Spleen (tissue), 13 donors: Measurements from ENCODE around the gene EGFR. TPM values are rescaled to one million over a fixed set of nuclear protein-coding genes. Genes with fewer than 3 reads are reported as not detected.

Experiments used
- DNase-seq: peaks from one replicate; pipeline ENCODE4 v3.0.0-alpha.2; 2020
- H3K27ac ChIP-seq, 8 donors: fragments of 200-600 bp; sonication (generic) in 7 of 8; 1 replicate in 4 of 8; 2 replicates in 4 of 8; pipeline versions ENCODE4 v1.5.0 to v1.8.0; 2016 to 2021; ENCODE audit warnings: inconsistent platforms in 4 of 8, mild to moderate bottlenecking in 4 of 8, moderate library complexity in 1 of 8
- H3K27me3 ChIP-seq, 7 donors: fragments of 200-600 bp; sonication (generic) in 6 of 7; replicated peaks in 1 of 7; 1 replicate in 4 of 7; 2 replicates in 3 of 7; pipeline versions ENCODE4 v1.5.0 to v1.8.0; 2016 to 2021; ENCODE audit warnings: inconsistent platforms in 3 of 7, mild to moderate bottlenecking in 1 of 7
- H3K36me3 ChIP-seq, 6 donors: fragments of 200-600 bp; sonication (generic) in 5 of 6; 1 replicate in 4 of 6; 2 replicates in 2 of 6; pipeline versions ENCODE4 v1.5.0 to v1.8.0; 2016 to 2021; ENCODE audit warnings: inconsistent platforms in 2 of 6
- H3K4me1 ChIP-seq, 6 donors: fragments of 200-600 bp; sonication (generic) in 5 of 6; 1 replicate in 3 of 6; 2 replicates in 3 of 6; pipeline versions ENCODE4 v1.5.0 to v1.8.0; 2016 to 2021; ENCODE audit warnings: inconsistent platforms in 3 of 6
- H3K4me3 ChIP-seq, 8 donors: fragments of 200-600 bp; sonication (generic) in 7 of 8; 1 replicate in 4 of 8; 2 replicates in 4 of 8; pipeline versions ENCODE4 v1.5.0 to v1.8.0; 2016 to 2021; ENCODE audit warnings: inconsistent platforms in 4 of 8, mild to moderate bottlenecking in 4 of 8, moderate library complexity in 2 of 8
- H3K9me3 ChIP-seq, 8 donors: fragments of 200-600 bp; sonication (generic) in 7 of 8; 1 replicate in 4 of 8; 2 replicates in 4 of 8; pipeline versions ENCODE4 v1.5.0 to v1.8.0; 2016 to 2021; ENCODE audit warnings: inconsistent platforms in 4 of 8
- POLR2A ChIP-seq, 3 donors: fragments of 450-650 bp; IDR thresholded peaks; one replicate each; pipeline ENCODE4 v1.5.1; 2017; ENCODE audit warnings: antibody characterized with exemption in 3 of 3, mild to moderate bottlenecking in 1 of 3
- POLR2AphosphoS5 ChIP-seq, 3 donors: sonication (generic); formaldehyde crosslinking; IDR thresholded peaks; one replicate each; pipeline ENCODE4 v1.5.1; 2017; ENCODE audit warnings: antibody characterized with exemption in 3 of 3
- WGBS, 5 donors: extraction: QIAGEN DNeasy Blood & Tissue Kit in 3 of 5; methylation state at CpG; one replicate each; pipeline versions ENCODE4 v1.1.5 to v1.1.7; 2013 to 2018; 5-methylcytosine and 5-hydroxymethylcytosine counted together
- intact Hi-C: fragments of 100-400 bp; cut with DNase I; formaldehyde crosslinking; loops from one replicate; pipeline ENCODE4 v1.15.0; 2023; ENCODE audit warnings: low total_unique reads
- long read RNA-seq, 2 donors: transcript quantifications; one replicate each; lab custom pipeline, GENCODE V29; 2026
- polyA plus RNA-seq, 3 donors: library from polyadenylated mRNA; stranded (reverse); fragments of 200-250 nt; gene quantifications; one replicate each; pipeline ENCODE4 v1.2.1, GENCODE V29; 2013
- total RNA-seq, 7 donors: library from RNA; depleted of rRNA in 3 of 7; stranded (reverse); fragments of >200 nt in 3 of 7; fragmentation: NEBNext Ultra II Directional in 4 of 7; extraction: Animal tissue kit (Norgen Biotek cat#: 25700) in 4 of 7; gene quantifications; one replicate each; pipeline versions ENCODE4 v1.1.0 to v1.2.1, GENCODE V29; 2016 to 2021
- TF ChIP-seq, protein P1 (sequence below), 11 experiments: fragments of 200-600 bp in 7 of 11; fragments of 450-650 bp in 4 of 11; sonication (generic) in 4 of 11; IDR thresholded peaks in 8 of 11; conservative IDR thresholded peaks in 3 of 11; 1 replicate in 7 of 11; 2 replicates in 4 of 11; pipeline versions ENCODE4 v1.4.0 to v1.8.0; 2016 to 2021; ENCODE audit warnings: antibody characterized with exemption in 11 of 11, inconsistent platforms in 4 of 11, mild to moderate bottlenecking in 1 of 11
- donor health status: healthy with polysubstance abuse.
- donor health status: DM: no; HTN: no; CAD: no; lungs with moderate emphysema.
- donor health status: DM: no; HTN: no; CAD: no.
- donor health status: Bipolar disorder and iron deficiency.
- donor health status: healthy.
- donor health status: DM: no; HTN: no; CAD: no.
- donor health status: DM: yes; HTN: yes; CAD: no.

Gene EGFR
- total RNA-seq (10 to 100 TPM; 15.1 to 35.2 (median 27.9) TPM), polyA plus RNA-seq (1 to 10 TPM; 1.1 to 2.3 (median 1.6) TPM)
- long read RNA-seq, donor 1: 0 reads
- long read RNA-seq, donor 2, full-length matches to known transcripts: 4 of 4 reads
- long read RNA-seq, donor 2, partial matches to known transcripts: 0 of 4 reads
- long read RNA-seq, donor 2, other reads (novel, unspliced or antisense): 0 of 4 reads

GRCh38 chr7:55018361-55019190 lies at the start of gene EGFR:
EGFR (plus strand) TSS chr7:55019017; CDS start chr7:55019278, 261 bp downstream.
- DNase-seq: peak; percentile 81
- H3K36me3 ChIP-seq: no peaks in the 10 kb centered on the region
- peak within 1 kb of the TSS; percentile 48 to 93 (median 84) for H3K27ac ChIP-seq
- TF ChIP-seq POLR2A (IDR thresholded peaks at IDR 0.05): no peak
- peak; percentile 21 to 76 (median 58) for TF ChIP-seq POLR2AphosphoS5 (IDR thresholded peaks at IDR 0.05)
- TF ChIP-seq, protein P1, sequence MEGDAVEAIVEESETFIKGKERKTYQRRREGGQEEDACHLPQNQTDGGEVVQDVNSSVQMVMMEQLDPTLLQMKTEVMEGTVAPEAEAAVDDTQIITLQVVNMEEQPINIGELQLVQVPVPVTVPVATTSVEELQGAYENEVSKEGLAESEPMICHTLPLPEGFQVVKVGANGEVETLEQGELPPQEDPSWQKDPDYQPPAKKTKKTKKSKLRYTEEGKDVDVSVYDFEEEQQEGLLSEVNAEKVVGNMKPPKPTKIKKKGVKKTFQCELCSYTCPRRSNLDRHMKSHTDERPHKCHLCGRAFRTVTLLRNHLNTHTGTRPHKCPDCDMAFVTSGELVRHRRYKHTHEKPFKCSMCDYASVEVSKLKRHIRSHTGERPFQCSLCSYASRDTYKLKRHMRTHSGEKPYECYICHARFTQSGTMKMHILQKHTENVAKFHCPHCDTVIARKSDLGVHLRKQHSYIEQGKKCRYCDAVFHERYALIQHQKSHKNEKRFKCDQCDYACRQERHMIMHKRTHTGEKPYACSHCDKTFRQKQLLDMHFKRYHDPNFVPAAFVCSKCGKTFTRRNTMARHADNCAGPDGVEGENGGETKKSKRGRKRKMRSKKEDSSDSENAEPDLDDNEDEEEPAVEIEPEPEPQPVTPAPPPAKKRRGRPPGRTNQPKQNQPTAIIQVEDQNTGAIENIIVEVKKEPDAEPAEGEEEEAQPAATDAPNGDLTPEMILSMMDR (IDR thresholded peaks at IDR 0.05 in 8 of 11, conservative IDR thresholded peaks at IDR 0.05 in 3 of 11): no peak
- intact Hi-C loops: no loop called here
- peaks cover 0 to 29% (median 11%) of the 10 kb centered on the region in 6 donors for H3K4me1 ChIP-seq
- 4 to 9% (median 5%) methylated on average over 47 to 80 of the region's 80 CpGs for WGBS, 5 donors
- peaks cover 4 to 73% (median 20%) of the 10 kb centered on the region in 7 donors for H3K27me3 ChIP-seq
- H3K9me3 ChIP-seq: no peaks in the 10 kb centered on the region
- peak within 1 kb of the TSS; percentile 49 to 76 (median 51) for H3K4me3 ChIP-seq

DNA sequence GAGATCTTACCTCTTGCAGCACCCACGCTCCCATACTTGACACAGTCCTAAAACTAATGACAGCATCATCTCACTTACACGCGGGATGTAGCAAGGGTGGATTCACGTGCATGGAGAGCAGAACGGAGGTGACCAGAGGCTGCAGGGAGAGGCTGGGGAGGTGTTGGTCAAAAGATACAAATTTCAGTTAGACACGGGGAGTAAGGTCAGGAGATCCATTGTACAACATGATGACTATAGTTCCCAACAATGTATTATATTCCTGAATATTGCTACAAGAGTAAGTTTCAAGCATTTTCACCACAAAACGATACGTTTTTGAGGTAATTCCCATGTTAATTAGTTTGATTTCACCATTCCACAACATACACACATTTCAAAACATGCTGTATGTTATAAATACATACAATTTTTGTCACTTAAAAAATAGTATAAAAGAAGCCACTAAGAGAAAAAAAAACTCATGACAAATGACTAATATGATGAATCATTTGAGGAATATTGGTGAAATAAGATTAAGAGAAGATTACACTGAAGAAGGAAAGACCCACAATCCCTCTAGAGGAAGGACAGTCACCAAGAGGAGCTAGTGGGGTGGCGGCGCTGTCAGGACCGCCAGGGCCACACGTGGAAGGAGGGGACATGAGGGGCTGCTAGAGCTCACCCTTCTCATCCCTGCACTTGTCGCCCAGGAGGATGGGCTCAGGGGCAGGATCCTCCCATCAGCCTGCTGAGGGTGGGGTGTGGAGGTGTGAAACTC lies 49.4 kb upstream of the EGFR start:
- 74 to 88% (median 86%) methylated on average over 13 of the region's 13 CpGs for WGBS, 5 donors
- intact Hi-C loops: no loop called here
- TF ChIP-seq POLR2AphosphoS5 (IDR thresholded peaks at IDR 0.05) (no peak), POLR2A (IDR thresholded peaks at IDR 0.05) (no peak)
- TF ChIP-seq, protein P1 (IDR thresholded peaks at IDR 0.05 in 8 of 11, conservative IDR thresholded peaks at IDR 0.05 in 3 of 11): no peak
- Histone ChIP-seq H3K27ac (no peak overlapping the region), H3K4me1 (no peaks in the 10 kb centered on the region), H3K4me3 (no peak overlapping the region), H3K36me3 (no peaks in the 10 kb centered on the region), H3K27me3 (no peaks in the 10 kb centered on the region), H3K9me3 (peaks cover 0 to 18% (median 13%) of the 10 kb centered on the region in 8 donors)
- DNase-seq: no peak

DNA sequence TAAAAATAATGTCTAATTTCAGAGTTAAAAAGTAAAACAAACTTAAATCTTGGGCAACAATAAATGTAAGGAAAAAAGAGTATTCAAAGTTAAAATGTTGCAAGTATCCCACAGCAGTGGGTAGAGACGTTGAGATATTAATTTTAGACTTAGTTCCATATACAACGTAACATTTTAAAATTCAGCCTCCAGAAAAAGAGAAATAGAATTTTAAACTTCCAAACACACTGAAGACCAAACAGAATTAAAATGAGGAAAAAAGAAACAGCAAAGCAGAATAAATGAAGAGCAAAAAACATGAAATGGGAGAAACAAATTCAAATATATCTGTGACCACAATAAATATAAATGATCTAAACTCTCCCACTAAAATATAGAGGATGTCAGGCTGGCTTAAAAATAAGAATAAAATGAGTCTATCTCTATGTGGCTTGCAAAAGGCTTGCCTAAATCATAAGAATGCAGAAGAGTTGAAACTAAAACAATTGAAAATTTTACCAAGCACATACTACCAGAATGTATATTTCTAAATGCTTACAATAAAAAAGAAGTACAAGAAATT lies 46.0 kb upstream of the EGFR start:
- TF ChIP-seq POLR2AphosphoS5 (IDR thresholded peaks at IDR 0.05): no peak
- TF ChIP-seq, protein P1 (IDR thresholded peaks at IDR 0.05 in 8 of 11, conservative IDR thresholded peaks at IDR 0.05 in 3 of 11): no peak
- TF ChIP-seq POLR2A (IDR thresholded peaks at IDR 0.05): no peak
- no peak overlapping the region for H3K27ac ChIP-seq
- no peaks in the 10 kb centered on the region for H3K36me3 ChIP-seq
- intact Hi-C loops: no loop called here
- no peaks in the 10 kb centered on the region for H3K4me1 ChIP-seq
- WGBS, 5 donors: 74 to 81% (median 79%) methylated on average over 2 of the region's 2 CpGs
- peaks cover 0 to 18% (median 14%) of the 10 kb centered on the region in 8 donors for H3K9me3 ChIP-seq
- no peaks in the 10 kb centered on the region for H3K27me3 ChIP-seq
- no peak for DNase-seq
- H3K4me3 ChIP-seq: no peak overlapping the region
